SIG-M5 (cell line): ENCODE measurements around the gene NUP214.
"Not testable (repeated sequence)": the region's sequence is repeated elsewhere in the genome, so short reads cannot be mapped to it uniquely, and the experiment has no call there.

Experiments
- DNase-seq: peaks from one replicate; lab custom pipeline; 2025; lab: John Stamatoyannopoulos, UW

Gene NUP214

DNA sequence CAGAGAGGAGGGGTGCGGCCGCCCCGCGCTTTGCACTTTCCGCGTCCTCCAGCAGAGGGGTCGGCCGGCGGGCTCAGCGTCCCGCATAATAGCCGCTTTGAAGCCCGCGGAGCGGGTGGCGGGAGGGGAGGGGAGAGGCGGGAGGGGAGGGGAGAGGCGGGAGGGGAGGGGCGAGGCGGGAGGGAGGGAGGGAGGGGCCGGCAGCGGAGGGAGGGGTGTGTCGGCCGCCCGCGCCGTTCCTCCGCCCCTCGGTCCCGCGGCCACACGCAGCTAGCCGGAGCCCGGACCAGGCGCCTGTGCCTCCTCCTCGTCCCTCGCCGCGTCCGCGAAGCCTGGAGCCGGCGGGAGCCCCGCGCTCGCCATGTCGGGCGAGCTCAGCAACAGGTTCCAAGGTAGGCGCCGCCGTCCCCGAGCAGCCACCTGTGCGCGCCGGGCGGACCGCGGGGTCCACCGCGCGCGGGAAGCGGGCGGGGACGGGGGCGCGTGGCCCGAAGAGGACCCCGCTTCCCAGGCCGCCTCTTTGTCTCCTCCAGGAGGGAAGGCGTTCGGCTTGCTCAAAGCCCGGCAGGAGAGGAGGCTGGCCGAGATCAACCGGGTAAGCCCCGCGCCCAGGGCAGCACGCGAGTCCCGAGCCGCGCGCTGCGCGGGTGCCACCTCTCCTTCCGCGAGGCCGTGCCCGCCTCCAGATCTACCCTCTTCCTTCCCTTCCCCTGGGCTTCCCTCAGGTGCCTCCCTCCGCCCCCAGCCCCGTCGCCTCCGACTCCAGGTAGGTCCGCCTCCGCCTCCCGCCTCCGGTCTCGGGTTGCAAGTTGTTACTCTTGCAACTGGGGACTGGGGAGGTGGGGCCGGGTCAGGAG is 28.9 kb upstream of the NUP214 start, which contains the start of gene AIF1L:
AIF1L (plus strand) TSS at position 263 of the 857 bp plus-strand sequence; CDS start at position 362, 99 bp downstream.
- DNase-seq: no peak

DNA sequence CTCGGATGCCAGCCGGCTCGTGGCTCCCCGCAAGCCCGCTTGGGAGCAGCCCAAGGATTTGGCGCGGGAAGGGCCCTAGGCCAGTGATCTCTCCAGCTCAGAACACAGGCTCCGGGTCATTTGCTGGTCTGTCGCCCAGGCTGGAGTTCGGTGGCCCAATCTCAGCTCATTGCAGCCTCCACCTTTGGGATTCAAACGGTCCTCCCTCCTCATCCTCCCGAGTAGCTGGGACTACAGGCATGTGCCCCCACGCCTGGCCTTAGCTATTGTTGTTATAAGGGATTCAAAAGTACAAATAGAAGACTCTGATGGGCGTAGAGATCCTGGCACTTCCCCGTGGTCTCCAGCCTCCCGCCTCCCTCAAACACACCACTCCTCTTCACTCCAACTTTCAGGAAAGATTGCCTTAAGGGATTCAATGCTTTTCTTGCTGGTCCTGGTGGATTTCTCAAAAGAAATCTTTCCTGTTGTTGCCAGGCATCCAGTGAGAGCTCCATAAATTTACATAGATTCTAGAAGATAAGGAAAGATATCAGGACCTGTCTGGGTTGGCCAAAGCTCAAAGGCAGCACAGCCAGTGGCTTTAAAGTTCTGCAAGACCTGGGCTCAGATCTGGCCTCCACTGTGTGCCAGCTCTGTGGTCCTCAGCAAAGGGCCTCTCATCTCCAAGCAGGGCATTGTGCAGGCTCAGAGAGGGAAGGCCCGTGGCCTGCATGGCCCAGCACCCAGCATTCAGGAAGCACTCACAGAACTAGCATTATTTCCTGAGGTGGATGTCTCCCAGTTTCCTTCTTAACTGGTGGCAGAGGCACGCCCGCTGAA is 28.0 kb upstream of the NUP214 start:
- no peak for DNase-seq

DNA sequence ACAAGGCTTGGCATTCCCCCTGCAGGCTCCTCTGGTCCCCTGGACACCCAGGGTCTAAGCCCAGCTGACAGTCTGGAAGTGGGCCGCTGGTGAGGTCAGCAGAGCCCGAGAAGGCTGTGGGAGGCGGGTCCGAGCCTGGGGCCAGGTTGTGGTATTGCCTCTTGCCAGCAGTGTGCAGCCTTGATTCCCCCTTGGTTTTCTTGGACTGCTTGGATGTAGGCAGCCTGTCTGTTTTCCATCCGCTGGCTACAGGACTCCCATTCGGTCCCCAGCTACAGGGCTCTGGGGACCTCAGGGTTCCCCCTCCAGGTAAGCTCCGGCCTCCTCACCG is 27.5 kb upstream of the NUP214 start:
- no peak for DNase-seq

DNA sequence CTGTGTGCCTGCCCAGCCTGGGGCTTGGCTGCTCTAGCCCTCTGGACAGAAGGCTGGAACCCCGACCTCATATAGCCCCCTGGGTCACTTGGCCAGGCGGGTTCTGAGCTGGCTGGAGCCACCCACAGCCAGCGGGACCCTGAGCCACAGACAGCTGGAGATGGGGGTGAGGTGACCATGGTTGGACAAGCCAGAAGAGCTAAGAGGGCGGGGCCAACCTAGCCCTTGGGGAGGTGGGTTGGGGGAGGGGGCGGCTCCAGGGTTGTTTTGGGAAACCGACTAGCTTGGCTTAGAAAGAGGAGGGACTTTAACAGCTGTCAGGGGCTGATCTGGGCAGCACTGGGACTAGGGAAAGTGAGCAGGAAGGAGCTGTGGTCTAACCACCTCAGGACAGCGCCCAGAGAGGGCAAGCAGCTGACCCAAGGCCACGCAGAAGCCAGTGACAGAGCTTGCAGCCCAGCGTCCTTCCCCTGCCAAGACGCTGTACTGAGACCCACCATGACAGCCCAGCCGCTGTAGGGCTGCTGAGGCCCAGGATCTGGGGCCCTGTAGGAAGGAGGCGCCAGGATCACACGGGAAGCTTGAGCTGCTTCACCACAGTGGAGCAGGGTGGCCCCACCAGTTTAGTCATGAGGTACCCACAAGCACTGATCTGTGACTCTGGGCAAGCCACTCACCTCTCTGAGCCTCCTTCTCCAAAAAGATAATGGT is 26.8 kb upstream of the NUP214 start:
- DNase-seq: no peak

DNA sequence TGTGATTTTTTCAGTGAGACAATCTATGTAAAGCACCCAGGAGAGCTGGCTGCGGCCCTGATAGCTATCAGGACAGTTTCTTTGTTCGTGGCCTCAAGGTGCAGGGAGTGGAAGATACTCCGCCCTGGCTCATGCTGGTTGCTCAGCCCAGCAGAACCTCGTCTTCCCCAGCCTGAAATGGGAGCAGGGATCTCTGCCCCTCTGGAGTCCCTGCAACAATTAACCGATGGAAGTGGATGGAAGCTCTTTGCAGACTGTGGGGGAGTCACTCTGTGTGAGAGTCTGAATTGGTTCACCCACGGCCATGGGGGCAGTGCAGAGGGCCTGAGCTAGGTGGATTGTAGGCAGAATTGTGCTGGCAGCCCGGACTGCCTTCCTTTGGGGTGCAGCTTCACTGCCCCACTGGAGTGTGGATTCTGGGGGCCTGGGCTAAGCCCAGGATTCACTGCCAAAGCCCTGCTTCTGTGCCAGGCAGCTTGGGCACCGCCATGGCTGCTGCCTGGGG is 26.2 kb upstream of the NUP214 start:
- no peak for DNase-seq

DNA sequence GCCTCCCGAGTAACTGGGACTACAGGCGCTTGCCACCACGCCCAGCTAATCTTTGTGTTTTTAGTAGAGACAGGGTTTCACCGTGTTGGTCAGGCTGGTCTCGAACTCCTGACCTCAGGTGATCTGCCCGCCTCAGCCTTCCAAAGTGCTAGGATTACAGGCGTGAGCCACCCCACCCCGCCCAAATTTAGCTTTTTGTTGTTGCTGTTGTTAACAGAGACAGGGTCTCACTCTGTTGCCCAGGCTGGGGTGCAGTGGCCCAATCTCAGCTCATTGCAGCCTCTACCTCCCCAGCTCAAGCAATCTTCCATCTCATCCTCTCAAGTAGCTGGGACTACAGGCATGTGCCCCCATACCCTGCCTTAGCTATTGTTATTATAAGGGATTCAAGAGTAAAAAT is 25.5 kb upstream of the NUP214 start:
- DNase-seq: not testable (repeated sequence)

DNA sequence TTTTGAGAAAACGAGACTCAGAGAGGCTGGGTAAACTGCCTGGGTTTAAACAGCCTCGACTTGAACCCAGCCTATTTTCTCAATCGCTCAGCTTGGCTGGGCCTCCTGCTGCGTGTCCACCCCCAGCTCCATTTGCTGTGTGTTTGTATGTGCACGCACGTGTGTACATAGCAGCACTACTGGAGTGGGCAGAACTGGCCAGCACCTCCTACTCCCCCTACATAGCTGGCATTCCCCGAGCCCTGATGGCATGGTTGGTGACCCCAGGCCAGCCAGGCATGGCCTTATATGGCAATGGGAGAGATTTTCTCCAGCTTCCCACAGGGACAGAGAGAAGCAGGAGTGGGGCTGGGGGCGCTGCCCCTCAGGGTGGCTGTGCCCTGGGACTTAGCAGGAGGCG is 24.9 kb upstream of the NUP214 start:
- no peak for DNase-seq

DNA sequence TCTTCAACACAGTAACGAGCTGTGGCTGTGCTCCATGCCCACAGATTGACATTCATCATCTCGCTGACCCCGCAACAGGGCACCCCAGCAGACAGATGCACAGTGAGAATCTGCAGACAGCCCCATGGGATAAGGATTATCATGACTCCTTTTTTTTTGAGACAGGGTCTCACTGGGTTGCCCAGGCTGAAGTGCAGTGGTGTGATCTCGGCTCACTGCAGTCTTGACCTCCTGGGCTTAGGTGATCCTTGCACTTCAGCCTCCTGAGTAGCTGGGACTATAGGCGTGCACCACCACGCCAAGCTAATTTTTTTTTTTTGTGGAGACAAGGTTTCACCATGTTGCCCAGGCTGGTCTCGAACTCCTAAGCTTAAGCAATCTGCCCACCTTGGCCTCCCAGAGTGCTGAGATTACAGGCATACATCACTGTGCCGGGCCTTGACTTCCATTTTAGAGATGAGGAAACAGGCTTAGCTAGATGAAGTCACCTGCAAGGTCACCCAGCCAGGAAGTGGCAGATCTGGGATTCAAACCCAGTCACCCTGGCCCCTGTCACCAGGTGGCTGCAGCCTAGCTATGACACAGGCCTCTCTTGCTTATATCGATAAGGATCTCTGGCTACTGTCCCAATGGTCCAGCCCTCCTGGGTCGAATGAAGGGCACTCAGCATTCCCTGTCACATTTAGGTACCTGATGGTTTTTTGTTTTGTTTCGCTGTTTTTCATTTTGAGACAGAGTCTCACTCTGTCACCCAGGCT is 24.0 kb upstream of the NUP214 start:
- DNase-seq: no peak

DNA sequence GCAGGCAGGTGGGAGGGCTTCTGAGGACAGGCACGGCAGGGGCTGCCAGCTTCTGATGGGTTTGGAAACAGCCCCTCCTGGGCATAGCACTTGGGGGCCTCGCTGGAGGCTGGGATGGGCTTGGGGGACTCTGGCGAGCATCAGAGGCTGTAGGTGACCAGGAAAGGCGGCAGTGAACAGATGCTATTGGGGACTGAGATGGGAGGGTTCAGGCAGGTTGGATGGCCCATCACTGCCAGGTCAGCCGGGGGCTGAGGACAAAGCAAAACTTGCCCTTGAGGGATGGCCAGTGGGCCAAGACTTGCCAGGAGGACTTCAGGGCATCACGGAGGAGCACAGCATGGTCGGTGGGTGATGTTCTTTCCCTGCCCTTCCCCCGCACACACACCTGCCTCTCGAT is 22.4 kb upstream of the NUP214 start:
- DNase-seq: no peak

DNA sequence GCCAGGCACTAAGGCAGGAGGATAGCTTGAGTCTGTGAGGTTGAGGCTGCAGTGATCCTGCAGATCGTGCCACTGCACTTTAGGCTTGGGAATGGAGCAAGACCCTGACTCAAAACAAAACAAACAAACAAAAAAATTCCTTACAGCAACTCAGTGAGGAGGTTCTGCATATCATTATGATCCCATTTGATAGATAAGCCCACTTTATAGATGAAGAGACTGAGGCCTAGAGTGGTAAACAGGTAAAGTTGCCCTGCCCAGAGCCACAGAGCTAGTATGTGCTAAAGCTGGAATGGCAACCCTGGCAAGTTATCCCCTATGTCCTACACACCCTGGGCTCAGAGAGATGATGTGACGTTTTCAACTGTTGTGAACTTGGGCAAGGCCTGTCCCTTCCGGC is 21.9 kb upstream of the NUP214 start:
- DNase-seq: no peak

DNA sequence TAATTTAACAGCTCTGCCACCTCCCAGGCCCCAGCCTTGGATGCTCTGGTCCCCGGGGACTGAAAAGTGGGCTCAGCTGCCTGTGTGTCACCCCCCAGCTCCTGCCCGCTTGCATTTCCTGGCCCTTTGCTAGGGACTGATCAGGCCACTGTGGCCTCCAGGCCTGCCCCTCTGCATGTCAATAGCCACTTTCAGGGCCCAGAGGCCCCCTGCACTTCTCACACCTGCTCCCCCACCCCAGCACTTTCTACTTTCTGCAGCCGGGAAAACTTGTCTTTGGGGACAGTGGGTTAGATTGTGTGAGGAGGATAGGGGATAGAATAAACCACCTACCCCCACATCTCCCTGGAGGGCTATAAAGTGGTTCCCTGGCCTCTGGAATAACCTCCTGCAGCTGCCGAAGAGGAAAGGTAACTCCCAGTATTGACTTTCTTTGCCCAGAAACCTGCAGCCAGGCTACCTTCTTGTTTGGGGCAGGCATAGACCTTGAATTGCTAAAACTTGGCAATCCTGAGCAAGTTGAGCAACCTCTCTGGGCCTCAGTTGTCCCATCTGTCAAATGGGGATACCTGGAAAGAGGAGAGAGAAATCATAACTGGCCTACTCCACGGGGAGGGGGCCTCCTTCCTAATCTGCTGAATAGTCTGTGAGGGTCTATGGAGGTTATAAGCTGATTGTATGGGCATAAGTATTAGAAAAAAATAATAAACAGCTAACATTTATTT is 21.2 kb upstream of the NUP214 start:
- no peak for DNase-seq

DNA sequence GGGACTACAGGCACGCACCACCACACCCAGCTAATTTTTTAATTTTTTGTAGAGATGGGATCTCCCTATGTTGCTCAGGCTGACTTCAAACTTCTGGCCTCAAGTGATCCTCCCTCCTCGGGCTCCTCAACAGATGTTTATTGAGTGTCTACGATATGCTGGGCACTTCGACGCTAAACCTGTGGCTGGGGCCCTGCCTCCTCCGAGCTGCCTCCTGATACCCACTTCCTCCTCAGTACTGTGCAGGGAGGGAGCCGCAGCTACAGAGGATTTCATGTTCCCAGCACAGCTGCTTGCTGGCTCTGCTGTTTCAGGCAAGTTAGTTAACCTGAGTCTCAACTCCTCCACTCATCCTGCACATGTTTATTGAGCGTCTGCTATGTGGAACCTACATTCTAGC is 19.4 kb upstream of the NUP214 start:
- DNase-seq: no peak

DNA sequence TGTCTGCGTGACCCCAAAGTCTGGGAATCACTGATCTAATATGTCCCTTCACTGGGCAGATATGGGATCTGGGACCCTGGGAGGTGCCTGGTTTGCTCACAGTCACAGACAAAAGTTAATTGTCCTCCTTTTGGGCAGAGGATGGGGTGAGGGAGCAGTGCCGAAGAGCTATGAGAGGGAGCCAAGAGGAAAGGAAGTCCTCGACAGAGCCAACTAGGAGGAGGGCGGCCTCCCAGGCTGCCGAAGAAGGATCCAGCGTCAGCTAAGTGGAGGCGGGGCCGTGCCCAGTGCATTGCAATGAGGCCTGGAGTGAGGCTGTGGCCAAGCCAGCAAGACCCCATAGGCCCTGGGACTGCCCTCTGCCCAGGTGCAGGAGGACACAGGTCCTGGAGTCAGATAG is 17.6 kb upstream of the NUP214 start:
- no peak for DNase-seq

DNA sequence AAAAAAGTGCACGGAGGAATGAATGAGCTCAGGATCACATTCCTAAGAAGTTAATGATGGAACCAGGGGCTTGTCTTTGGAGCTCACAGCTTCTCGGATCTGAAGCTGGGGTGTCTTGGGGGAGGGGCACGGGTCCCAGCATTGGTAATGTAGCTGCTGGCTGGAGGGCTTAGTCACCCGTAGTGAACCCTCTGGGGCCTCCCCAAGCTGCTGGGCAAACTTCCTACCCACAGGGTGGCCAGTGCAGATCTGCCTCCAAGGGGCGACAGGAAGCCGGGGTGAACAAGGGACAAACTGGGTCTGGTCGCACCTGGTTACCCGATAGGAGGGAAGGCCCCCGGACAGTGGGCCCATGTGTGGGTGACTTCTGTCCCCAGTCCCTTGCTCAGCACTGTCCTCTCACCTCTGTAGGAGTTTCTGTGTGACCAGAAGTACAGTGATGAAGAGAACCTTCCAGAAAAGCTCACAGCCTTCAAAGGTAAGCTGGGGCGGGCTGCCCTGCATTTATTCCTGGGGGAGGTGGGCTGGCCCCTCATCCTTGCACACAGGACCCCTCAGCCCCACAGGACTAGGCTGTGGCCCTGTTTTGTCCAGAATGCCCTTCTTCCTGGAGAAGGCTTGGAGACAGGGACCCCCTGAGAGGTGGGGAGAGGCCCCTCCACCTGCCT is 14.1 kb upstream of the NUP214 start:
- DNase-seq: no peak

DNA sequence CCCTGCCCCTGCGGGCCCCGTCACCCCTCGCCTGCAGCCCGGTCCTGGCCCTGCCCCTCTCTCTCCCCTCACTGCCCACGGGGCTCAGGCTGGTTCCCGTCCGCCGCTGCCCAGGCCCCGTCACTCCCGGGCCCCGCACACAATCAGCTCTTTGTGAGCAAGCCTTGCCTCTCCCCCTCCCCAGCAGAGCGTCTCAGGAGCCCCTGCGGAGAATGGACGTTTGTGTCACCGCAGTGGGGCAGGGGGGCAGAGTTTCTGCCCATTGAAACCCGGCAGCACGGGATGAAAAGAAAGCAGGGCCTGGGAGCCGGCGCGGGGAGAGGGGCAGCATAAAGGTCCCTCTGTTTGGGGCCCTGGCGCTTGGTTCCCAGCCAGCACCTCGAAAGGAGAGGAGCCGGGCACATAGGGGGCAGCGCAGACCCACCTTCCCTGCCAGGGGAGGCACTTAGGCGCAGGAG is 13.5 kb upstream of the NUP214 start:
- no peak for DNase-seq

DNA sequence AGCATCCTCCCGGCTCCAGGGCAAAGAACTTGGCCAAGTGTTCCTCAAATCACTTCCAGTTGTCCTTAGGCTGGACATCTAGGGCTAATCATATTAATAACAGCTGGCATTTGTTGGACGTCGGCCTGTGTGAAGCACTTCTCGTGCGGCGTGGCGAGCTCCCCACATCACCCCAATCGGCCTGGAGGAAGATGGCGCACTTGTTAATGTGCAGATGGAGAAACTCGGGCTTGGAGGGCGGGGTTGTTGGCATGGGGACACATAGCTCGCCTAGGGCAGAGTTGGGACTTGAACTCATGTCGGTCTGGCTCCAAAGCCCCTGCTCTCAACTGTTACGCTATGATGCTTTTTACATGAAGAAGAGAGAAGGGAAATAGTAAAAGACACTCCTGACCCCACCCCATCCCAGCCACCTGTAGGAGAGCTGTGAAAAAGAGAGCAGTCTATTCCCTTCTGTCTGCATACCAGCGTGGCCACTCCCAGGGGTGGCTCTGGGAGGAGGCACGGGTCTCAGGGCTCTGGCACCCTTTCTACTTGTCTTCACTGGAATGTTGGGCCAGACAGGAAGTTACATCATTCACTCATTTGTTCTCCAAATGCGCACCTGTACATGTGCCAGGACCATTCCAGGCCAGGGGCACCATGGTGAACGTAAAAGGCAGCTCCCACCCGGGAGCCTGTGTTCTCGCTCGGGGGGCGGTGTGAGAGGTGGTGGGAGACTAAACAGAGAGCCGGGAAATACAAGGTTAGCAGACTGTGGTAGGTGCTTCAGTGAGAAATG is 12.8 kb upstream of the NUP214 start:
- DNase-seq: no peak

DNA sequence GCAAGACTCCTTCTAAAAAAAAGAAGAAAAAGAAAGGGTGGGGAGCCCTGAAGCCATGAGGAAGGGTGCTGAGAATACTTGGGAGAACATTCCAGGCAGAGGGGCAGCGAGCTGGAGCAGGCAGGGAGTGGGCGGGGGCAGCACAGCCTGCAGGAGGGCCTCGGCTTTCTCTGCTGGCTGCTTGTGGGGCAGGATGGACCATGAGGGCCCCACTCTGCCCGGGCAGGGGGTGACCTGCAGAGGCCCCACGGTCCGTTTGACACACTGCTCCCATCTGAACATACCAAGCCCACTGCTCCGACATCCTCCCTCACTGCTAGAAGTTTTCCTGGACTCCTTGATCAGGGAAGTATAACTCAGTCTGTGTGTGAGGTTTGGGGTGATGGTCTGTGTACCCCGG is 11.7 kb upstream of the NUP214 start:
- no peak for DNase-seq

DNA sequence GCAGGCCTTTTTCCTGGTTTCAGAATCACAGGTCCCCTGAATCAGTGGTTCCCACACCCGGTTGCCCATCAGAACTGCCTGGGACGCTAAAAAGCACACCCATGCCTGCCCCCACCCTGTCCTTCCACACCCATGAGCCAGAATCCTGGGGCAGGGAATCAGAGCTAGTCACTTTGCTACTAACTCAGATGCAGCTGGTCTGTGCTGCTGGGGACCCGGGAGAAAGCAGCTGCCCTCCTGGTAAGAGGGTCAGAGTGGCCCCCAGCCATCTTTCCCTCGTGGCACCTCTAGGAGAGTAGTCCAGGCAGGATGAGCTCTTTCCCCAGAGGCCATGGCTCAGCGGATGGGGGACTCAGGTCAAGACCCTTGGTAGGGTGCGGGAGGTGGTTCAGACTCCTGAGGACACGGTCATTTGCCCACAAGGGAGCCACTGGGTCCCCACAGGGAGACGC is 11.3 kb upstream of the NUP214 start:
- no peak for DNase-seq

DNA sequence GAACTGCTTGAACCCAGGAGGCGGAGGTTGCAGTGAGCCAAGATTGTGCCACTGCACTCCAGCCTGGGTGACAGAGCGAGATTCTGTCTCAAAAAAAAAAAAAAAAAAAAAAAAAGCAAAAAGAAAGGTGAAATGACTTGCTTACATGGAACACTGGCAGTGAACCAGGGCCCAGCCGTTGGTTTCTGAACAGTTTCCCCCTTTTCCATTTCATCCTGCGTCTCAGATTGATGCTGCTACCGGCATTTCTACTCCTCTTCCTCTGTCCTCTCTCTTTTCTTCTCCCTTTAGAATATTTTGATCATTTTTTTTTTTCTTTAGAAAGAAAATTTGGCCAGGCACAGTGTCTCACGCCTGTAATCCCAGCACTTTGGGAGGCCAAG is 10.0 kb upstream of the NUP214 start:
- not testable (repeated sequence) for DNase-seq
